ENCODE measurements around the gene MTMR10.

MTMR10 gene

GRCh38 chr15:30901889-30902288 is 89.5 kb downstream of the MTMR10 start:
- TF ChIP-seq CTCF (IDR thresholded peaks at IDR 0.05; ENCODE audit: low read length, missing control alignments): no peak
- no peak overlapping the region for H3K4me3 ChIP-seq (replicated peaks; ENCODE audit: low read depth, low read length)
- DNase-seq (ENCODE audit: low read depth): no peak

GRCh38 chr15:30896211-30896606 is 95.2 kb downstream of the MTMR10 start:
- TF ChIP-seq CTCF (IDR thresholded peaks at IDR 0.05; ENCODE audit: low read length, missing control alignments): no peak
- H3K4me3 ChIP-seq (replicated peaks; ENCODE audit: low read depth, low read length): no peak overlapping the region
- no peak for DNase-seq (ENCODE audit: low read depth)

- no peak for DNase-seq (ENCODE audit: low read depth)
- no peak for TF ChIP-seq CTCF (IDR thresholded peaks at IDR 0.05; ENCODE audit: low read length, missing control alignments)
- no peak overlapping the region for H3K4me3 ChIP-seq (replicated peaks; ENCODE audit: low read depth, low read length)
These were observed 95.8 kb downstream of the MTMR10 start for GRCh38 chr15:30895461-30896210.

GRCh38 chr15:30889196-30889595 is 102.2 kb downstream of the MTMR10 start:
- H3K4me3 ChIP-seq (replicated peaks; ENCODE audit: low read depth, low read length): no peak overlapping the region
- no peak for TF ChIP-seq CTCF (IDR thresholded peaks at IDR 0.05; ENCODE audit: low read length, missing control alignments)
- no peak for DNase-seq (ENCODE audit: low read depth)
